H9 (cell line): ENCODE data around the gene MTA1. TPM values are rescaled to one million over a fixed set of nuclear protein-coding genes. Genes with fewer than 3 reads are reported as not detected.

Experiments
- DNase-seq: peaks from one replicate; pipeline ENCODE4 v3.0.0-alpha.2; 2017
- H2AFZ ChIP-seq: one replicate; pipeline ENCODE4 v1.6.1; 2013; ENCODE audit warnings: mild to moderate bottlenecking, low read length, control low read depth, moderate library complexity
- H2AK5ac ChIP-seq: 2 replicates; pipeline ENCODE4 v1.6.1; 2013; ENCODE audit warnings: low read length, control low read depth, mixed read lengths; ENCODE audit not compliant: insufficient read length
- H2BK120ac ChIP-seq: one replicate; pipeline ENCODE4 v1.6.1; 2013; ENCODE audit warnings: low read depth, mild to moderate bottlenecking, low read length, control low read depth, inconsistent platforms; ENCODE audit not compliant: poor library complexity, severe bottlenecking
- H2BK12ac ChIP-seq: 2 replicates; pipeline ENCODE4 v1.6.1; 2013; ENCODE audit warnings: low read length, control low read depth, mixed read lengths, low read depth; ENCODE audit not compliant: insufficient read length
- H2BK15ac ChIP-seq: 2 replicates; pipeline ENCODE4 v1.6.1; 2013; ENCODE audit warnings: low read depth, low read length, control low read depth
- H2BK20ac ChIP-seq: one replicate; pipeline ENCODE4 v1.6.1; 2013; ENCODE audit warnings: low read depth, mild to moderate bottlenecking, low read length, control low read depth, inconsistent platforms; ENCODE audit not compliant: poor library complexity, severe bottlenecking
- H2BK5ac ChIP-seq: 2 replicates; pipeline ENCODE4 v1.6.1; 2013; ENCODE audit warnings: low read length, control low read depth, mixed read lengths; ENCODE audit not compliant: insufficient read length
- H3K14ac ChIP-seq: 2 replicates; pipeline ENCODE4 v1.6.1; 2013; ENCODE audit warnings: low read length, control low read depth; ENCODE audit not compliant: insufficient read depth
- H3K18ac ChIP-seq: 2 replicates; pipeline ENCODE4 v1.6.1; 2013; ENCODE audit warnings: low read depth, mild to moderate bottlenecking, mixed read lengths, low read length, control low read depth; ENCODE audit not compliant: insufficient read length
- H3K23ac ChIP-seq: 2 replicates; pipeline ENCODE4 v1.6.1; 2013; ENCODE audit warnings: low read length, control low read depth, mixed read lengths, low read depth; ENCODE audit not compliant: insufficient read length
- H3K23me2 ChIP-seq: 2 replicates; pipeline ENCODE4 v1.6.1; 2013; ENCODE audit warnings: low read depth, mild to moderate bottlenecking, mixed read lengths, low read length, control low read depth; ENCODE audit not compliant: insufficient read length, poor library complexity, severe bottlenecking
- H3K27ac ChIP-seq: 2 replicates; pipeline ENCODE4 v1.5.1; 2013; ENCODE audit warnings: low read length, control low read depth, mixed read lengths, low read depth; ENCODE audit not compliant: insufficient read length
- H3K27me3 ChIP-seq: 2 replicates; pipeline ENCODE4 v1.6.1; 2013; ENCODE audit warnings: low read length, control low read depth, inconsistent platforms; ENCODE audit not compliant: insufficient read depth
- H3K4ac ChIP-seq: 2 replicates; pipeline ENCODE4 v1.6.1; 2013; ENCODE audit warnings: low read depth, mild to moderate bottlenecking, control low read depth, inconsistent platforms, low read length, moderate library complexity
- H3K4me1 ChIP-seq: 2 replicates; pipeline ENCODE4 v1.6.1; 2013; ENCODE audit warnings: low read length, control low read depth, inconsistent platforms; ENCODE audit not compliant: insufficient read depth
- H3K4me2 ChIP-seq: 2 replicates; pipeline ENCODE4 v1.6.1; 2013; ENCODE audit warnings: low read length, control low read depth, mixed read lengths; ENCODE audit not compliant: insufficient read length, insufficient read depth
- H3K56ac ChIP-seq: 2 replicates; pipeline ENCODE4 v1.6.1; 2013; ENCODE audit warnings: low read depth, mild to moderate bottlenecking, mixed read lengths, low read length, control low read depth; ENCODE audit not compliant: insufficient read length
- H3K79me1 ChIP-seq: 2 replicates; pipeline ENCODE4 v1.6.1; 2013; ENCODE audit warnings: low read depth, mild to moderate bottlenecking, moderate library complexity, low read length, control low read depth, inconsistent platforms; ENCODE audit not compliant: insufficient read depth, poor library complexity, severe bottlenecking
- H3K79me2 ChIP-seq: 2 replicates; pipeline ENCODE4 v1.6.1; 2013; ENCODE audit warnings: low read length, control low read depth, inconsistent platforms; ENCODE audit not compliant: insufficient read depth
- H3K9ac ChIP-seq: 2 replicates; pipeline ENCODE4 v1.6.1; 2013; ENCODE audit warnings: low read length, control low read depth, mixed read lengths; ENCODE audit not compliant: insufficient read length; ENCODE audit errors: extremely low read depth
- H3K9me3 ChIP-seq: one replicate; pipeline ENCODE4 v1.6.1; 2013; ENCODE audit warnings: low read depth, low read length, inconsistent platforms; ENCODE audit not compliant: control insufficient read depth
- H3T11ph ChIP-seq: one replicate; pipeline ENCODE4 v1.6.1; 2013; ENCODE audit warnings: mild to moderate bottlenecking, low read length, control low read depth, inconsistent platforms
- H4K20me1 ChIP-seq: one replicate; pipeline ENCODE4 v1.6.1; 2013; ENCODE audit not compliant: control insufficient read depth, insufficient read length, insufficient read depth
- H4K5ac ChIP-seq: 2 replicates; pipeline ENCODE4 v1.6.1; 2013; ENCODE audit warnings: low read depth, mild to moderate bottlenecking, mixed read lengths, low read length, control low read depth; ENCODE audit not compliant: insufficient read length
- H4K8ac ChIP-seq: replicated peaks from 2 replicates; pipeline ENCODE4 v1.6.1; 2013; ENCODE audit warnings: low read length, control low read depth, mixed read lengths, low read depth; ENCODE audit not compliant: insufficient read length
- H4K91ac ChIP-seq: 2 replicates; pipeline ENCODE4 v1.6.1; 2013; ENCODE audit warnings: low read depth, mild to moderate bottlenecking, moderate library complexity, mixed read lengths, low read length, control low read depth; ENCODE audit not compliant: insufficient read length
- H3K27ac Mint-ChIP-seq, 3 experiments: 2 replicates in 2 of 3; 3 replicates in 1 of 3; pipeline ENCODE4 v1.8.0; 2020 to 2021; ENCODE audit warnings: mixed read lengths in 3 of 3, mild to moderate bottlenecking in 1 of 3, moderate library complexity in 1 of 3
- H3K27me3 Mint-ChIP-seq: 2 replicates; pipeline ENCODE4 v1.8.0; 2021; ENCODE audit warnings: low read depth, mild to moderate bottlenecking, moderate library complexity, mixed read lengths
- H3K36me3 Mint-ChIP-seq, 3 experiments: 2 replicates in 2 of 3; 3 replicates in 1 of 3; pipeline ENCODE4 v1.8.0; 2020 to 2021; ENCODE audit warnings: low read depth in 3 of 3, mixed read lengths in 3 of 3; ENCODE audit not compliant: insufficient read depth in 1 of 3
- H3K4me1 Mint-ChIP-seq, 2 experiments: 2 replicates each; pipeline ENCODE4 v1.8.0; 2020; ENCODE audit warnings: mixed read lengths in 2 of 2
- H3K4me3 Mint-ChIP-seq, 2 experiments: 2 replicates in 1 of 2; 3 replicates in 1 of 2; pipeline ENCODE4 v1.8.0; 2020 to 2021; ENCODE audit warnings: mild to moderate bottlenecking in 2 of 2, mixed read lengths in 2 of 2, moderate library complexity in 1 of 2
- H3K9me3 Mint-ChIP-seq, 2 experiments: 2 replicates in 1 of 2; 3 replicates in 1 of 2; pipeline ENCODE4 v1.8.0; 2020; ENCODE audit warnings: mild to moderate bottlenecking in 2 of 2, mixed read lengths in 2 of 2, moderate library complexity in 1 of 2
- WGBS: extraction: QIAGEN DNeasy Blood & Tissue Kit; methylation state at CpG from one replicate; pipeline ENCODE4 v1.1.7; 2013; ENCODE audit warnings: missing lambda C conversion rate, low lambda C conversion rate, mixed read lengths; ENCODE audit not compliant: insufficient read length; ENCODE audit errors: extremely low coverage; 5-methylcytosine and 5-hydroxymethylcytosine counted together
- total RNA-seq: library from RNA; stranded (reverse); gene quantifications from 2 replicates; pipeline ENCODE4 v1.2.1, GENCODE V29; 2021
- TF ChIP-seq, protein P1 (sequence below): fragments of 200-600 bp; sonication (generic); conservative IDR thresholded peaks from 3 replicates; pipeline ENCODE4 v1.8.0; 2021; ENCODE audit warnings: antibody characterized with exemption, mild to moderate bottlenecking

MTA1 gene
- total RNA-seq, 1 experiment from 2014 or later: 230 TPM

DNA sequence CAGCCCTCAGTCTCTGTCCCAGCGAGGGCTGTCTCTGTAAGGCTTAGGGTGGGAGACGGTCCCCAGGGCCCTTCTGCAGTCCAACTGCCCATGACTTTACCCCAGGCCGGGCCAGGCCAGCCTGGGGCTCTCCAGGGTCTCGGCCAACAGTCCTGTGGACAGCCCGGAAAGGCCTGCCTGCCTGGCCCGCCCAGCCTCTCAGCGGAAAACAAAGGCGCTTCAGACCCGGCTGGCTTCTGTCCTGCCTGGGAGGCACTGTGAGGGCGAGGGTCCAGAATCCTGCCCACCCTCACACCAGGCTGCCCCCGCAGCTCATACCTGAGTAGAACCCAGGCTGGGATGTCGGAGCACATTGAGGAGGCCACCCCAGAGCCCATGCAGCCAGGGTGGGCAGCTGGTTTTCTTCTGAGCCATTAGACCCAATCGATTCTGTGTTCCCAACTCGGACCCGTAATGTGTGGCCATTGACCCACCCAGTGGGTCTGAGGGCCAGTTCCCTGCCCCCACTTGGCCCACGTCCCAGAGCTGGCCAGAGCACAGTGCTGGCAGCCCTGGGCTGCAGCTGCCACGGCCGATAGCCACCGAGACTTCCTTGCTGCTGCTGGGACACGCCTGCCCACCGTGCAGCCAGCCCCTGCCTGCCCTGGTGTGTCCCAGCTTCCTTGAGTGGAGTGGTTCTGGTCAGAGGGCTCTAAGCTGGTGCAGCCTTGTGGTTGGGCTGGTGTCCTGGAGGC, 56.6 kb downstream of the MTA1 start:
- Histone ChIP-seq H2BK120ac (no peak overlapping the region), H3K4me2 (peak overlapping the region; percentile 25), H4K8ac (no peak overlapping the region), H3K18ac (no peak overlapping the region), H3K56ac (no peak overlapping the region), H2BK15ac (no peak overlapping the region), H2BK20ac (no peak overlapping the region), H3K79me2 (no peaks in the 10 kb centered on the region), H3K4ac (no peak overlapping the region), H3K23ac (no peak overlapping the region), H2BK5ac (no peak overlapping the region), H3K79me1 (no peaks in the 10 kb centered on the region), H2BK12ac (peak overlapping the region; percentile 29), H3K27me3 (peaks cover 36% of the 10 kb centered on the region), H4K91ac (peak overlapping the region; percentile 28), H3K23me2 (peaks cover 12% of the 10 kb centered on the region), H4K5ac (no peak overlapping the region), H3T11ph (no peak overlapping the region), H3K4me1 (no peaks in the 10 kb centered on the region; the same call in 1 of the 2 replicates), H3K9me3 (no peaks in the 10 kb centered on the region), H2AFZ (no peak overlapping the region), H2AK5ac (no peak overlapping the region), H3K27ac (no peak overlapping the region), H3K14ac (peak overlapping the region; percentile 17; the same call in 1 of the 2 replicates), H4K20me1 (no peaks in the 10 kb centered on the region), H3K9ac (no peak overlapping the region)
- Mint-ChIP-seq H3K9me3 (peaks cover 0 to 3% of the 10 kb centered on the region in 2 experiments; a peak in 1 of 5 replicates), H3K27me3 (peaks cover 55% of the 10 kb centered on the region), H3K27ac (no peak overlapping the region), H3K4me1 (peaks cover 3 to 28% of the 10 kb centered on the region in 2 experiments), H3K4me3 (peak overlapping the region; percentile 48 to 73; a peak in 2 of 5 replicates), H3K36me3 (no peaks in the 10 kb centered on the region)
- TF ChIP-seq, protein P1, sequence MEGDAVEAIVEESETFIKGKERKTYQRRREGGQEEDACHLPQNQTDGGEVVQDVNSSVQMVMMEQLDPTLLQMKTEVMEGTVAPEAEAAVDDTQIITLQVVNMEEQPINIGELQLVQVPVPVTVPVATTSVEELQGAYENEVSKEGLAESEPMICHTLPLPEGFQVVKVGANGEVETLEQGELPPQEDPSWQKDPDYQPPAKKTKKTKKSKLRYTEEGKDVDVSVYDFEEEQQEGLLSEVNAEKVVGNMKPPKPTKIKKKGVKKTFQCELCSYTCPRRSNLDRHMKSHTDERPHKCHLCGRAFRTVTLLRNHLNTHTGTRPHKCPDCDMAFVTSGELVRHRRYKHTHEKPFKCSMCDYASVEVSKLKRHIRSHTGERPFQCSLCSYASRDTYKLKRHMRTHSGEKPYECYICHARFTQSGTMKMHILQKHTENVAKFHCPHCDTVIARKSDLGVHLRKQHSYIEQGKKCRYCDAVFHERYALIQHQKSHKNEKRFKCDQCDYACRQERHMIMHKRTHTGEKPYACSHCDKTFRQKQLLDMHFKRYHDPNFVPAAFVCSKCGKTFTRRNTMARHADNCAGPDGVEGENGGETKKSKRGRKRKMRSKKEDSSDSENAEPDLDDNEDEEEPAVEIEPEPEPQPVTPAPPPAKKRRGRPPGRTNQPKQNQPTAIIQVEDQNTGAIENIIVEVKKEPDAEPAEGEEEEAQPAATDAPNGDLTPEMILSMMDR: no peak
- DNase-seq: no peak
- no CpG with 5 or more reads among the region's 21 CpGs for whole genome bisulfite sequencing
